Erythroblast (primary cell): ENCODE measurements around the gene B9D1.

ENCODE experiments used
- DNase-seq, 2 experiments: peaks; one replicate each; lab custom pipeline; 2025; lab: John Stamatoyannopoulos, UW
- GATA1 ChIP-seq: IDR thresholded peaks from 2 replicates; pipeline ENCODE4 v1.6.1; 2011; ENCODE audit warnings: low read depth, mild to moderate bottlenecking, control low read depth, low read length, moderate library complexity
- POLR2A ChIP-seq: IDR thresholded peaks from 2 replicates; pipeline ENCODE4 v1.6.1; 2011; ENCODE audit warnings: mild to moderate bottlenecking, low read length

B9D1 gene

DNA sequence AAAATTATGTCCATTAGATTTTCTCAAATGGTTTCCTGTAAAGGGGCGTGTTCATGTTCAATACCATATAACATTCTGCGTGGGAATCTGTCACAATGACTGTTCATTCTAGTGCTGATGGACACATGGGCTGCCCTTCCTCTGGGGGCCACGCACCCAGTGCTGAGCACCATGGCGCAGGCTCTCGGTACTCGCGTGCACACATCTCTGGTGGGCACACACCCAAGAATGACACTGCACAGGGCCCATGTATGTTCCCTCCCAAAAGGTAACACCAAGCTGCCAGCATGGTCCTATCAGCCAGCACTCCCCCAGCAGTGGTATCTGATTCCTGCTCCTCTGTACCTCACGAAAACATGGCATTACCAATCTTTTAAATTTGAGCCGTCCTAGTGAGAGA lies 13.7 kb downstream of the B9D1 start:
- no peak for TF ChIP-seq GATA1

DNA sequence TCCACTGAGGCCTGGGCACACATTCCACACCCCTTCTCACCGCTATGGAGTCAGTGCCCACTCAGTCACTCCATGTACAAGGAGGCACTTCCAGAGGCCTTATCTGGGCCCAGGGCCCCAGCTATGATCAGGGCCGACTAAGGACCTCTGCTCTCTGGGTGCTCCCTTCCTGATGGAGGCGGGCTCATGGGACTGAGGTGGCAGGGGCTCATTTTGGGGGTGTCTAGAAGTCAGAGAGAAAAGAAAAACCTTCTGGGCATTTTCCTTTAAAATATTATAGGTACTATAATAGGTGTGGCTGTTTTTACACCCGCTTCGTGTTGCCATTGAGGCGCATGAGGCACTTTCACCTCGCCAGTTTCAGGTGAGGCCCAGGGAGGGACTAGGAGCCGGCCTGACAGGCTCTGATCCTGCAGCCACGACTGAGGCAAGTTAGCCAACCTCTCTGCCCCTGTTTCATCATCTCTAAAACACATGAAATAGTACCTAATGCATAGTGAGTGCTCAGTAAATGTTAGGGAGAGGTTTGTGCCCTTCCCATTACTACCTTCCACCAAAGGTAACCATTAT lies 14.4 kb downstream of the B9D1 start:
- TF ChIP-seq GATA1: no peak
- TF ChIP-seq POLR2A: no peak
- DNase-seq: no peak

More for the DNA sequence above, 13.7 kb downstream of the B9D1 start:
- no peak for DNase-seq

DNA sequence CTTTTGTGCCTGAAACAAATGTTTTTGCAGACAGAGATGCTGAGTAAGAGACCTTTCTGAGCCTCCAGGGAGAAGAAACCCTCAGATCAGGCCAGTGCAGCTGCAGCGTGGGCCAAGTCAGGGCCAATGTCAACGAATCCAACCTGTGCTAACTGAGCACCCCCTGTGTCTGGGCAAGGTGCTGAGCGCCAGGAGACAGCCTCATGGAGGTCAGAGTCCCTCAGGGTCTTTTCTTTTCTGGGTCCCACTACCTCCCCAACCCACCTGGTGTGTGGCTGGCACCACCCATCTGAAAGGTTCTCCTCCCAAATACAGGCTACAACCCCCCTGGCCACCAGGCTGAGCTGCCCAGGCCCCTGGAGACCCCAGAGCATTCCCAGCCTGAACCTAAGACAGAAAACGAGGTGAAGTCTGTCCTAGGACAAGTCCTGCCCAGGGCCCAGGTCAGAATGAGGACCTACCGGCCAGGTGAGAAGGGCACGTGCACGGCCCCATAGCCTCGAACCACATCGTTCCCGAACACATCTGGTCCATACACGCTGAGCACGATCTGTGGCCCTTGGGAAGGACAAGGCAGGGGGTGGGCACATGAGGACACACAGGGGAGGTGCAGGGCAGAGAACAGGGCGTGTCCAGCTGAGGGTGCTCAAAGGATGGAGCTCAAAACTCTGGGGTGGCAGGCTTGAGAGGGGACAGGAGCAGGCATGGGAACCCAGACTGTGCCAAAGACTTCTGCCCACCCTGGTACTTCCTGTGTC lies 15.0 kb downstream of the B9D1 start:
- TF ChIP-seq POLR2A (no peak), GATA1 (no peak)
- no peak for DNase-seq

DNA sequence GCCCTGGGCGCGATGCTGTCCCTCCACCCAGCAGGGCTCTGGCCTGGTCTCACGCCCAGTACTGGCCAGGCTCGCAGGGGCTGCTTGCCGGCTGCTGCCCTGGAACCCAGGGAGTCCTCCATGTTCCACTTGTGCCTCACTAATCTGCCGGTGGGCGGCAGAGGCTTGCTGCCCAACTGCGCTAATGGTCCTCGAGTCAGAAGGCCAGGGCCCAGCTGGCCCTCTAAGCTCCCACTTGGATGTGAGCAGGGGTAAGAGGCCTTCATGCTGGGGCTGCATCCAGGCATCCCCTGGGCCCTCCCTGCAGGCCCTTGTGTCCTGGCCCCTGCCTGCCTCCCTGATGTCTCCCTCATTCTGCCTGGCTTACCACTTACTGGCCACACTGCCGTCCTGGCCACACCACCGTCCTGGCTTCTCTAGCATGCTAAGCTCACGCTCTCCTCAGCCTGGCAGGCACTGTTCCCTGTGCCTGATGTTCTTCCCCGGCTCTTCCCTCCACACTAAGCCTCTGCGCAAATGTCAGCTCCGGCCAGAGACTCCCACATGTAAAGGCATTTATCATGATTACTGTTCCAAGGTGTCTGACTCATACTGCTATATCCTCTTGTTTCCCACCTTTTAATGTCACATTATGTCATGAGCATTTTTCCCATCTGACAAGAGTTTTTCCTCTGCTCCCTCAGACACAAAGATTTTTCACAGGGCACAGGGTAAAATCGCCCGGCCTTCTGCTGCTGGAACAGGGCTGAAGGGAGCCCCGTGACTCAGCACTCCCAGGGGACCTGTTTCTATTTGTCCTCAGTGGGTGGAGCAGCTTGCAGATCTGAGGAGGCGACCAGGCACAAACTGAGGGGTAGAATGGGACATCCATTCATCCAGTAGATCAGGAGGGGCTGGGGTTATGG lies 15.9 kb downstream of the B9D1 start:
- TF ChIP-seq GATA1 (no peak), POLR2A (no peak)
- peak; percentile 78 to 83 for DNase-seq

DNA sequence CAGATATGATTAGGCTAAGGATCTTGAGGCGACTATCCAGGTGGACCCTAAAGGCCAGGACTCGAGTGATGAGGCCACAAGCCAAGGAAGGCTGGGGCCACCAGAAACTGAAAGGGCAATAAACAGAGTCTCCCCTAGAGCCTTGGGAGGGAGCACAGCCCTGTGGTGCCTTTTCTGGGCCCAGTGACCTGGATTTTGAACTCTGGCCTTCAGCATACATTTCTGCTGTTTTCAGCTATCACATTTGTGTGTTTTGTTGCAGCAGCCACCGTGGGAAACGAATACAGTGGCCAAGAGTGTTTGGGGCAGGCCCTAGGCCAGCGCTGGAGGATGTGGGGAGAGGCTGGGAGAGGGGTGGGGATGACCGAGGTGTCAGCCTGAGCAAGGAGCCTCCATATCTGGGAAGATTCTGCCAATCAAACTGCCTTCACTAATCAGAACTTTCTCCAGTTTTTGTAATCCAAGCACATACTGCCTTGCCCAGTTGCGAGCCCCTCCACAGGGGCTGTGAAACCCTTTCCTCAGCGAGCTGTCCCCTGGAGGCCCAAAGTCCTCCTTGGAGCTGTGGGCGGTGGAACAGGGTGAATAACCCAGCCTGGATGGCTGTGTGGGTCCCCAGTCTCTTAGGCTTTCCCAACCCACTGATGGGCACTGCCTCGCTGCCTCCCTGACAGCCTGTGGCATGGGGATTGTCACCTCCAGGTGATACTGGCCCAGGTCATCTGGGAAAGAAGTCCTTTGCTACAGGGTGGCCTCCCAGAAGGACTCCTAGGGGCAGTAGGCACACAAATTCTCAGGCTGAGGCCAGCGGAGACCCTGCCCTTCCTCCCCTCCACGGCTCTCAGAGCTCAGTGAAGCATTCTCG lies 16.8 kb downstream of the B9D1 start:
- TF ChIP-seq POLR2A (no peak), GATA1 (no peak)
- no peak for DNase-seq

DNA sequence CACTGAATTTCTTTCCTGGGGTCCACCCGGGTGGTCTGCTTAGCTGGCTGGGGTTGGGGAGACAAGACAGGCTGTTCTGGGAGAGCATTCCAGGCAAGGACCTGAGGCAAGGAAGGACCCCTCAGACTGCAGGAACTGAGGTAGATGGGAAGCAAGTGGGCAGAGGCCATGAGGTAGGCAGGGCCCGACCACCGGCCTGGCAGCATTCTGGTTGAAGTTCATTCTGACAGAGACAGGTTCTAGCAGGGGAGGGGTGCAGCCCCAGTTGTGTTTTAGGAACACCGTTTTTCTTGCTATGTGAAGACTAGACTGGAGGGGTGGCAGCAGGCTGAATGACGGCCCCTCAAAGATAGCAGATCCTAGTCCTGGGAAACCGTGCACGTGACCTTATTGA lies 17.5 kb downstream of the B9D1 start:
- DNase-seq: no peak
- TF ChIP-seq GATA1 (no peak), POLR2A (no peak)

DNA sequence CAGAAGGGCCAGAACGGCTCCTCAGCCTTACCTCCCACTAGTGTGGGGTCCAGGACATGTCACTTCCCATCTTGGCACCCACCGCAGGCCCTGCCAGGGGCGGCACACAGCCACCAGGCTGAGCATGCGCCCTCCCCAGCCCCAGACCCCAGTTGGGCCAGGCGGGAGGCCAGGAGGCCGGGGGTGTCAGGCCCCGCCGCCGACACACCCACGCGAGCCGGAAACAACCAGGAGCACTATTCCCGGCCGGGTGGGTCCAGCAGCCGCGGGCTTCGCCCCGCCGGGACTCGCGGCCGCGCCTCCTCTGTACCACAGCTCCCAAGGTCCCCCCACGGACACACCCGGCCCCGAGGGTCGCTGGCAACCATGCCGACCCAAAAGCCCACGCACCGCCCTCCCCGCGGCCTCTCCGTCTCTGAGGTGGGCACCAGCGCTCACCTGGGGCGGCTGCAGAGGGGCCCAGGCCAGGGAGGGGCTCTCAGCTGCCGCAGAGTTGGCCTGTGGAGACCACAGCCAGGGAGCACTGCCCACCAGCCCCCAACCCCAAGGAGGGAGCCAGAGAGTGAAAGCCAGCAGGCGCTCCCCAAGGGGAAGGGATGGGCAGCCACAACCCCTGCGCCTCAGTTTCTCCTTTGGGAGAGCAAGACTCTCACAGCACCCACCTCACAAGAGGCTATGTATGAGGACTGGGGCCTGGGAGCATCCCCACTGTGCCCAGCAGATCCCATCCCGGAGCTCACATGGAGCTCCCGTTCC lies 18.0 kb downstream of the B9D1 start:
- TF ChIP-seq POLR2A (no peak), GATA1 (no peak)
- DNase-seq: no peak

DNA sequence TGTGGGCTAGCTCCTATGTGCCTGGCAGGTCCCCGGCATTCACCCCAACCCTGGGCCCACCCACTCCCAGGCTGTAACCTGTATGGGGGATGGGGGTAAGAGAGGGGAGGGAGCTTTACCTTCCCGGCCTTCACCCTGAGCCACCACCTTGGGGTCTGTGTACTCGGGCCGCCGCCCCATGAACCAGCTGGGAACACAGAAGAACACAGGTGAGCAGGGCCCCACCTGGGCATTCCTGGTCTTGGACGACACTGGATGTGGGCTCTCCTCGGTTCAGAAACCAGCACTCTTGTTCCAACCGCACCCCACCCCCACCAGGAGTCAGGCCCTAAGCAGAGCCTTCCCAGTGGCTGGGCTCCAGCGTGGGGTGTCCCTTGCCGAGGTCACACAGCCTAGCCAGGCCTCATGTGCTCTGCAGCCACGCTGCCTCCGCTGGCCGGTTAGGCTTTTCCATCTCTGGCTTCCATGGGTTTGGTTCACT lies 18.8 kb downstream of the B9D1 start:
- TF ChIP-seq GATA1 (no peak), POLR2A (no peak)
- no peak for DNase-seq

DNA sequence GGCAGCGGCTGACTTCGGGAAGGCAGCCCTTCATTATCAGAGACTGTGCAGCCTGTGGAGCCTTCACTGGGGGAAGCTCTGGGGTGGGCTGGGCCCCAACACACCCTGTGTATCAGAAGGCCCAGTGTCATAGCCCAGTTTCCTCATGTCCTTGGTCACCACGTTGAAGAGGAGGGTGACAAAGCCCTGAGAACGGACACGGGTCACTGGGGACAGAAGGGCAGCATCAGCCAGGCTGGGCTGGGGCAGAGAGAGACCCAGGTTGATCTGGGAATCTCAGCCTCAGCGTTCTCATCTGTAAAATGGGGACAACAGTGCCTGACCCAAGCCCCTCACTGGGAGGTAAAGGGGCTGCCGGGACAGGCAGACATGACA lies 19.3 kb downstream of the B9D1 start:
- peak; percentile 79 to 90 for DNase-seq
- TF ChIP-seq GATA1 (no peak), POLR2A (no peak)

DNA sequence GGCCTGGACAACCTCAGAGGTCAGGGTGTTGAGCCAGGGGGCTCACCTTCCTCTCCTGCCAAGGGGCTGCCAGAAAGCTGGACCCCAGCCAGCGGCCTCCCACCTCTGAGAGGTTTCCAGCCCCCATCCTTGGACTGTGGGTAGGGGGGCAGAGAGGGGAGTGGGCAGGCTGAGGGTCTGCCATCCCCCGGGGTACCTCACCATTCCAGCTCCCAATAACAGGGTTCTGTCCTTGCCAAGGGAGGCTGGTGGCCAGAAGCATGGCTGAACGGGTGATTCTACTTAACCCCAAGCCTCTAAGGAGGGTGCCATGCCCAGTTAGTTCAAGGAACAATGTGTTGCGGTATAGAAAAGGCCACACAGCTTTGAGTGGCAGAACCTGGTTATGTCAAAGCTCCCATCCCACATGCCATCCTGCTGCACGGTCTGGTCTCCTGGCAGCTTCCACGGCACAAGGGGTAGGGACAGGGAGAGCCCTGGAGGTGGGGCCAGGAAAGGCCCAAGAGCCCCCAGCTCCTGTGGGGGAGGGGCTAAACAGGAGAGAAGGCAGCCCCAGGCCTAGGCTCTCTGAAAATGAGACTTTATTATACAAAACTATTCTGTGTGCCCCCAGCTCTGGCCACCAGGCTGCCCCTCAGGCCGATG lies 19.8 kb downstream of the B9D1 start:
- TF ChIP-seq GATA1: no peak
- TF ChIP-seq POLR2A: no peak
- no peak for DNase-seq

DNA sequence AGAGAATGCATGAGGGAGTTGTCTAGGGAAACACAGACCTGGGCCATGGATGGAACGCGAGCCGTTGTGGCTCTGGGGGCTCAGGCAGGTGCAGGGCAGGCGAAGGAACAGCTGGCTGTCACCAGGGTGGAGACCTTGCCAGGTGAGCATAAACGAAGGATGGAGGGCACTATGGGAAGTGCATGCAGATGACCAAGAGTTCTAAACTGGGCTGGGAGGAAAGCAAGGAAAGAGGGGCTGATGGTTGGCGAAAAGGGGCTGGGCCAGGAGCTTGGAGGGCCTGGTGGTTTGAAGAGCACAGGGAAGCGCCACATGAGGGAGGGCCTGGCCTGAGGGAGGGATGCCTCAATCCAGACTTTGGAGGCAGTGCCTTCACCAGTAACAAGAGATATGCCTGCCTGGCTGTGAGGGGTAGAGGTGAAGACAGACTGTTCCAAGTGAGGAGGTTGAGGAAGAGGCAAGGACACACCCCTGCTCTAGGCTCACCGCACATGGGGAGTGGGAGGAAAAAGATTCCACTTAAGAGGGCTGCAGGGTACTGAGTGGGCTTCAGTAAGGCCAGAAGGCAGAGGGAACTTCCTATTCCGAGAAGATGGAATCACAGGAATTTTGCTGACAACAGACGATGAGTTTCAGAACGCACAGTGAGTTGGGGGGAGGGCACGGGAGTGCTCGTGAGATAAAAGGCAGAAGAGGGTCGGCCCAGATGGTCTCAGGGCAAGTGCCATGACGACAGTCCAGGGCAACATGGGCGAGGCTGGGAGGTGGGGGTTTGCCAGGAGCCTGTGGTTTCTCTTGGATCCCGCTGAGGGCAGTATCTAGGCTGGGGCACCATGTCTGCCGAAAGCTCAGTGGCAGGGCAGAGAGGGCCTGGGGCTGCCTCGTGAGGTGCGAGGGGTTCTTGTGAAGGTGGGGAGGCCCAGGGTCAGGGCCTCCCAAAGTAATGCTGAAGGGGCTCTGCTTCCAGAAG lies 20.6 kb downstream of the B9D1 start:
- TF ChIP-seq POLR2A (no peak), GATA1 (no peak)
- peak in 1 of 2 experiments; percentile 39 for DNase-seq
